ACHN (cell line): Measurements from ENCODE around the gene FOXJ3.
"Not testable (repeated sequence)": the region's sequence is repeated elsewhere in the genome, so short reads cannot be mapped to it uniquely, and the experiment has no call there.

Experiments
- DNase-seq: peaks from one replicate; pipeline ENCODE4 v3.0.0-alpha.2; 2015
- in situ Hi-C: cut with HindIII; loops from 2 replicates; pipeline ENCODE4 v1.10.0; 2017; ENCODE audit warnings: low sequenced_read_pairs, low pct_ligation_motif_present, low pct_unique_long_range_greater_than_20kb

Gene FOXJ3

DNA sequence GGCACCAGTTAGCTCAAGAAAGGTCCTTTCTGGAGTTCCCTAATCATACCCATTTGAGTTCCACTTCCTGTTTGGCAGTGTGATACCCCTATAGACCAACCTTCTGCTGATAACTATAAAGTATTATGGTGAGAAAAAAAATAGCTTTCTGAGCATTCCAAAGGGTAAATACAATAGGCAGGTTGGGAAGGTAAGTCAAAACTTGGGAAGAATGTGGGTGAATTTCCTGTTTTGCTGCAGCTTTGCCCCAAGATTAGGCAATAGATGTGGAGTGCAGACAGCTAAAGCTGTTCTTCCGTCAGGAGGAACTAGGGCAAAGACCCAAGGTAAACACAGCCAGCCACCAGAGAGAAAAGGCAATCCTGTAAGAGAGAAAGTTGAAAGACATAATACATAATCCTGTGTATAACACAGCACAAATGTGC is 120.6 kb downstream of the FOXJ3 start:
- no peak for DNase-seq
- in situ Hi-C loops: no loop called here

DNA sequence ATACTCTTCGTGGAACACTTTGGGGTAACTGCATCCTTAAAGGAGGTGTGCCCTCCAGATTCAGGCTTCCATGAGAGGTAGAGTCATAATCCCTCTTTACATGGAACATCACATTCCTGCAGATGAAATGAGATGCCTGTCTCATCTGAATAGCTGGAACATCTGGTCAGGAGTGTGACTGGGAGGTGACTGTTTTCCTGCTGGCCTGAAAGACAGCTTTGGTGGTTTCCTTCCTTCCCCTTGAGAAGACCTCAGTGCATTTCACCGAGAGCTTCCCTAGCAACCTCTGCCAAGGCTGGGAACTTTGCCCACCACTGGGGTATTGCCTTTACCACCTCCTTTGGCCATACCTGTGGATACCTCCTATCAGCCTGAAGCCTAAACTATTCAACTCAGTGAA is 123.8 kb downstream of the FOXJ3 start:
- in situ Hi-C loops: no loop called here
- DNase-seq: no peak

DNA sequence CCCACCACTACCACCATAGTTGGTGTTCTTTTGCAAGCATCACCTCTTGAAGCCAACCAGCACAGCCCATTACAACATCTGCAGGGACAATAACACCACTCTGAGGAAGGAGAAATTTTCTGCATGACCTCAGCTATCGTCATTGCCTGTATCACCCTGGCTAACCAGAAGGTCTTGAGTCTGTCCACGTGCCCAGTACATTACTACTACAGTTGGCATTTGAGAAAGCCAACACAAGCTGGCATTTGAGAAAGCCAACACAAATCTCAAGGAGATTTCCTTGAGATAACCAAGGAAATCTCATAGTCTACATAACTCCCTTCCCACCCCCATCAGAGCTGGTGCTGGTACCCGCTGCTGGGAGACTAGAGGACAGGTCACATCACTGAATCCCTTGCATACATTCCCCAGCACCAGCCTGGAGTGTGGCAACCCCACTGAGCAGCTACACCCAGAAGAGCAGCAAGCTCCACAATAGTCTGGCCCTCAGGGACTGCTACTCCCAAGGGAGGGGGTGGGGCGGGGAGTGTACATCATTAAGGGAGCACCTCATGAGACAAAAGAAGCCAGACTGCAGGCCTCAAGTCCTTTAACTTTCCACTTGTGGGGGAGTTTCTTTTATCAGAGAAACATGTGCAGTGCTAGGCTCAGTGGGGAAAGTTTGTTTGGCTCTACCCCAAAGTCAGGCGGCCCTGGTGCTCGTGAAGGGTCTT is 124.5 kb downstream of the FOXJ3 start:
- in situ Hi-C loops: no loop called here
- no peak for DNase-seq

DNA sequence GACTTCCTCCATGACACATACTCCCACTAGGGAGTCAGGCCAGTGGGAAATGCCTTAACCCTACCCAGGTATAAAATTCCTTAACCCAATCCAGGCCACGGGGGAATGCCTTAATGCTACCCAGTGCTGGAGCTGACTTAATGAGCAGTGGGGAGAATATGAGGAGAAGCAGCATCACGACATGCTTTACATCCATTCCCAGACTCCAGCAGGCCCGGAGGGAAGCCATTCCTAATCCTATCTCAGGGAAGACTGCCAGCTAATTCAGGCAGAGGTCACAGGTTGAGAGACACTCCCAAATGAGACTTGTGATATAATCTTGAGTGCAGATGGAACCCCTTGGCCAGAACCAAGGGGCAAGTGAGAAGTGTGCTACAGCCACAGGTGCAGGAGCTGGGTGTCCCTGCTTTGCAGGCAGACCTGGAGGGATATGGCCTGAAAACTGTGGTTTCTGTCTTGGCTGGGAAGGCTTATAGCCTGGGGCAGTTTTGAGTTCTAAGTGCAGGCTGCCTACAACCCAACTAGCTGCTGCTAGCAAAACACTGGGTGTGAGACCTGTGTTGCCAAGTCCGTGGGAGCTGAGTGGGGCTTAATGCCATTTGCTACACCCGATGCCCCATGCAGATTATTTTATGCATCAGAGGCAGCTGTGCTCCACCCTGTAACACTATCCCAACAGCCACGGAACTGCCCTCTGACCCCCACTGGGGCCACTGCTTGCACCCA is 125.3 kb downstream of the FOXJ3 start:
- in situ Hi-C loops: no loop called here
- DNase-seq: no peak

DNA sequence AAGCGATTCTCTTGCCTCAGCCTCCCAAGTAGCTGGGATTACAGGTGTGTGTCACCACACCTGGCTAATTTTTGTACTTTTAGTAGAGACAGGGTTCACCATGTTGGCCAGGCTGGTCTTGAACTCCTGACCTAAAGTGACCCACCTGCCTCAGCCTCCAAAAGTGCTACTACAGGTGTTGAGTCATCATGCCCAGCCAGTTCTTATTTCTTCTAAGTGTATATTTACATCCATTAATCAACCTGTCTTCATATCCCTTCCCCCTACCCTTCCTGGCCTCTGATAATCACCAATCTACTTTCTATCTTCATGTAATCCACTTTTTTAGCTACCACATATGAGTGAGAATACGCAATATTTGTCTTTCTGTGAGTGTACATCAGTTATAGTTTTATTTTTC is 128.1 kb downstream of the FOXJ3 start:
- in situ Hi-C loops, DNase-seq: not testable (repeated sequence)

DNA sequence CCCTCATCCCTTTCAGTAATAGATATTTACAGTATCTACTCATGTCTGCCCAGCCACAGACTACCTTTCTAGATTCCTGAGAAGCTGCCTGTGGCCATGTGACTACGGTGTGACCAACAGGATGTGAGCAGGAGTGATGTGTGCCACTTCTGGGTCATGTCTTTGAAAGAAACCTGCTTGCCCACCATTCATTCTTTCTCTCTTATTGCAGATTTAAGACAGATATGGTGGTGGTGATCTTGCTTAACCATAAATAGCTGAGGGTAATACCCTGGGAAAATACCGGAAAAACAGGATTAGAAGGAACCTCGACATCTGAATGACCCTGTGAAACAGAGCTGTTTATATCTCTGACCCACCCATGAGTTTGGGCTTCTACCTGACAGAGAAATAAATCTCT is 128.9 kb downstream of the FOXJ3 start:
- no peak for DNase-seq
- in situ Hi-C loops: no loop called here

DNA sequence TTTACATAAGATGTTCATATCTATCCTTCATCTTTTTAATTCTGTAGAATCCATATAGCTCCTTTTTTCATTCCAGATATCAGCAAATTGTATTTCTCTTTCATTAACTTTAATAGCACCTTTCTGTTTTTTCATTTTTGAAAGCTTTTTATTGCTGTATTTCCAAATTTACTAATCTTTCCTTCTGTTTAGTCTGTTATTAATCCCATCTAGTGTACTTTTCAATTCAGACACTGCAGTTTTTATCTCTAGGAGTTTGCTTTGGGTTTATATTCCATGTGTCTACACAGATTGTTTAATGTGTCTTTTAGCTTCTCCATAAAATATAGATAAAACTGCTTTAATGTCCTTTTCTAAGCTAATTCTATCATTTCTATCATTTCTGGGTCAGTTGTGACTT is 133.0 kb downstream of the FOXJ3 start:
- DNase-seq: no peak
- in situ Hi-C loops: no loop called here

DNA sequence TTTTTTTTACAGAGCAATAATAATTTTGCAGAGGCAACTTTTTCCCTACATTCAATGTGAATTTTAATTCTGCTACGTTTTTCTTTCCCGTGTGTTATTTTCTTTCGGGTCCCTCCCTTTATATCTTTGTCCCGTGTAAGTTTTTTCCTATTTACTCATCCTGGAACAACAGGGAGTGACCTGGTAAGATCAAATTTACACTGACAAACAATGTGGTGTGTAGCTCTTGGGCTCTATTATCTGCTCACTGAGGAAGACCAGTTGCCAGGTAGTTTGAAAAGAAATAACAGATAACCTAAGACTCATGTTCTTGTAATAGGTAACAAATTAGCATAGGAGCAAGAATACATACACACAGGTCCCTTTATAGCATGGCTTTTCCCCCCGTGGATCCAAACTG is 136.8 kb downstream of the FOXJ3 start:
- in situ Hi-C loops: no loop called here
- no peak for DNase-seq

DNA sequence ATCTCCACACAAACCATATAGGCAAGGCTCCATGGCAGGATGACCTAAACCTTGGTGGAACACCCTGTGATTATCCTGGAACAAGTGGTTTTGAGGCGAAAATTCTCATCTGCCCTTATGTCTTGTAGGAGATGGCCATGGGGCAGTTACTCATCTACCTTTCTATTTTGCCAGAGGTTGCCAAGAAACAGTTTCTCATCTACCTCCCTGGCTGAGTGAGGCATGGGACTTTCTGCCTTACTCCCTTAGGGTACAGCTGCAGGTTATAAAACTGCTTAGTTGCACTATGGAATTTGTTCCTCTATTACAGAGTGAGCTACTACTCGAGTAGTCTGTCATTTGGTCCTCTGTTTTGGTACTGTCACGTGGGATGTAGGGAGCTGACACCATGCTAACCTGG is 139.2 kb downstream of the FOXJ3 start:
- no peak for DNase-seq
- in situ Hi-C loops: no loop called here

DNA sequence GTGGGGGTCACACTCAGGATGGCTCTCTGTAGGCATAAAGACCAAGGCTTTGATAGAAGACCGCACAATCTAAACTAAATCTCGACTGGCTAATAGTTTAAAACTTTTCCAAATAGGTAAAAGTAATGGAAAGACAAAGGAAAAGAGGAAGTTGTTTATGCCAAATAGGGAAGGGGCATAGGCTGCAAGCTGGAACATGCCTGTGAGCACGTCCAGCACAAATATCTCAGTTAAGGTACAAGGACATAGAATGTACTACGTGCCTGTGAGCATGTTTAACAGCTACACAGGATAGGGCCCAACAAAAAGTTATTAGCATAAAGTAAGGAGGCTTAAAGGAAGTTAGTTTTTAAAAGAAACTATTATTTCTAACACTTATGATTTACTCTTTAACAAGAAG is 142.9 kb downstream of the FOXJ3 start:
- in situ Hi-C loops: no loop called here
- DNase-seq: no peak

DNA sequence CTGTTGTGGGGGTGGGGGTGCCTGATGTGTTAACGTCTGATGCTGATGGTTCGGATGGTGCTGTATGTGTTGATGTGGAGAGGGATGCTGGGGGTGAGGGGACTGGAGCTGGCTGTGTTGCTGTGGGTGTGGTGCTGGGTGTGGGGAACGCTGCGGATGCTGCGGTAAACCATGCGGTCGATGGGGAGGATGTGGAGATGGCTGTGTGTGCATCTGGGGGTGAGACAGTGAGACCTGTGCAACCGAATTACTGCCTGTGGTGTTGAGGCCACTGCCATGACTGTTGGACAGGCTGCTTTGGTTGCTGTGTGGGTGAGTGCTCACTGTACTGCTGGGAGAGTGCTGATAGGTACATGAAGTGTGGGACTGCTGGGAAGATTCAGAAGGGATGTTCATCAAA is 143.7 kb downstream of the FOXJ3 start:
- DNase-seq: no peak
- in situ Hi-C loops: no loop called here

DNA sequence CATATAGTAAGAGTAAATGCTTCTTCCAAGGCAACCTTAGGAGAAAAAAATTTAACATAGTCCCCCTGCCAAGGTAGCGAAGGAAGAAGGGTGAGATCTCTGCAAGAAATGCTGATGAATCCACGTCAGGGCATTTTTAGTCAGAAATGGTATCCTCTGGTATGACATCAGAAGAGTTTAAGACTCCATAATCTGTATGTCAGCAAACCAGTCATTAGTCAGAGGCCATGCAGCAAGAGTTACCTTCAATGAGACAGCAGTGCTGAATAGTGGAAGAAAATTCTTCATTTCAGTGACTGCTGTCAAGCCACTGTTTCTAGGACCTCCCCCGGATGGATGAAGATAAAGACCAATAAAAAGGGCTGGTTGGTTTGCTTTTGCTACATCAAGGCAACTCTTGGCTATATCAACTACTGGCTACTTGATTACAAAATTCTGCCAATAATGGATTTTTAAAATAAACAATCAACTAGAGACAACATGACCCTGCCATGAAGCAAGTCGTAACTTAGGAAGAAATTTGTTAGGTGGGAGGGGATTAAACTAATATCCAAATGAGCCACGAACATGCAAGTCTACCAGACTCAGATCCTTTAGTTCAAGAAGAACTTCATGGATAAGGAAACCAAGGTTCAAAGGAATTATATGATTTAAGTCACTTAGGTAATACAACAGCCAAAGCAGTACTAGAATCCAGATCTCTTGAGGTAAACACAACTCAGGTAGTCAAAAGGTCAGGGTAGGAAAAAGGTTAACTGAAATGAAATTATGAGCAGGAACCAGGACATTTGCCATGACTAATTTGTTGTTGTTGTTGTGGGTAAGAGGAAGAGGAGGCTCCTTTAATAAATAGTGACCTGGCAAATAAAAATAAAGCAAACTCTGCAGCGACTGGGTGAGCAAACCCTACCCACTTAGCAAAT is 144.8 kb downstream of the FOXJ3 start:
- DNase-seq: no peak
- in situ Hi-C loops: no loop called here

DNA sequence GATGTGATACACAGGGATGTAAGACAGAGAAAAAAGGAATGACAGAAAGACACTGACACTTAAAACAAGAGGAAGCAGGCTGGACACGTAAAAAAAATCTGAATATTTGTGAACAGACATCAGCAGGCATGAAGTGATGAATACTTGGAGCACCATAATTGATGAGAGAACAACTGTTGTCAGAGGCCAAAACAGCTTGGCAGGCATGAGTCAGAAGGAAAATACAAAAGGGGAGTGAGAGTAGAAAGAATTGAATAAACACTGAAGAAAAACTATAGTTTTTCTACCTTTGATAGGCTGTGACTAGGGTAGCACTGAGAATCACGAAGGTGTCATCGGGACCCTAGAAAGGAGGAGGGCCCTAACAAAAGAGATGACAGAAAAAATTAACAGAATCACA is 148.9 kb downstream of the FOXJ3 start:
- no peak for DNase-seq
- in situ Hi-C loops: no loop called here

DNA sequence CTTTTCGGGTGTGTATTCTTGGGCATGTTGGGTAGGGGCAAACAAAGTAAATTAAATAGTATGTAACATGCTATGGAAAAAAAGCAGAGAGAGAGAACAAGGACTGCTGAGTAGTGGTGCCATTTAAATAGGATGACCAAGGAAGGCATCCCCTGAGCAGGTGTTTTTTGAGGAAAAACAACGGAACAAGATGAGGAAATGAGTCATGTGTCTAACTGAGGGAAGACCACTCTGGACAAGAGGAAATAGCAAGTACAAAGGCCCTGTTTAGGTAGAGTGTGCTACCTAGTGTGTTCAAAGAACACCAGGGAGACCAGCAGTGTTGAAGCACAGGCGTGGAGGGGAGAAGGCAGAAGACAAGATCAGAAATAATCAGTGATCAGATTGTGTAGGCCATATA is 150.4 kb downstream of the FOXJ3 start:
- in situ Hi-C loops: no loop called here
- DNase-seq: no peak

DNA sequence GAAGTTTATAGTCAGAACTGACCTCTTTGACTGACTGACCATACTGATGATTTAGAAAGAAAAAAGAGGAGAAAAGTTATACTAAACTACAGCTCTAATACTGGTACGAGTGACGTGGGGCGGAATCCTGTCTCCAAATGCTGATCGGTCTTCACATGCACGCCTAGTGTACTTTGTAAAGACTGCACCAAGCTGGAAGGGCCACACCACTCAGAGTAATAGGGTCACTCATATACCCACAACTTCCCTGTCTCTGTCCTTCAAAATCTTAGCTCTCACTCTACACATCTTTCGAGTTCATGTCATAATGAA is 151.1 kb downstream of the FOXJ3 start:
- in situ Hi-C loops: no loop called here
- DNase-seq: no peak

DNA sequence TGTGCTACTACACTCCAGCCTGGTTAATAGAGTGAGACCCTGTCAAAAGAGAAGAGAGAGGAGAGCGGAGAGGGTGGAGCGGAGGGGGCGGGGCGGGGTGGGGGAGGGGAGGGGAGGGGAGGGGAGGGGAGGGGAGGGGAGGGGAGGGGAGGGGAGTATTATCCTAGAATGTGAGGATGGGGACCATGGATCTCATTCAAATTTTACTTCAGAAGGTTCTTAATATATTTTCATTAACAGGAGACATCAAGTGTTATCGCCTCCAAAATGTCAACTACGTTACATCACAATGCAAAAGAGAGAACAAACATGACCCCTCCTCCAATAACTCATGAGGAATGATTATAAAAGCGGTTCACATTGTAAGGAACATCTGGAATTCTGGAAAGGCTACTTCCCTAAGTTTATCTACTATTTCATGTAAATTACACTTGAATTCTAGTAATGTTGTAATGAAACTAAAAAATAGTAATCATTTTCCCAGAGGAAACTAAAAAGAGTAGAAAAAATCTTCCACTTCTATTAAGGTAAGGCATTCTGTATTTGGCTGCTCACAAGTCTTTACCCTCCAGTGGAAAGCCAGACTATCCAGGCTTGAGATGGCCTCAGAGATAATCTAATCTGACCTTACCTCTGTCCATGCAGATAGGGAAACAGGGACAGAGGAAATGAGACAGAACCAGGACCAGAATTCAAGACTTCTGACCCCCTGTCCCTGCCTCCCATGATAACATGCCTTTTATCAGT is 151.7 kb downstream of the FOXJ3 start:
- DNase-seq: no peak
- in situ Hi-C loops: no loop called here

DNA sequence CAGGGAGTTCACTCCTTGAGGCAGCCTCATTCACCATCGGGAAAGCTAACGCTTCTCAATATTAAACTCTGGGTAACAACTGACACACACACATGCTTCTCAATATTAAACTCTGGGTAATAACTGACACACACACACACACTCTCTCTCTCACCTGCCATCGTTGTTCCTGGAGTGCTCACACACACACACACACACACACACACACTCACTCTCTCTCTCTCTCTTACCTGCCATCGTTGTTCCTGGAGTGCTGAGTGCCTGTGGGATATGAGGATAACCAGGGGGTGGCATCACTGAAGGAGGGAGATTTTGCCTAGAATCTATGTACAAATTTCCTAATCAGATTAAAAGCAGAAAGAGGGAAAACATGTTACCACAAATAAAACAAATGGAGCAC is 153.3 kb downstream of the FOXJ3 start:
- in situ Hi-C loops: no loop called here
- DNase-seq: no peak

DNA sequence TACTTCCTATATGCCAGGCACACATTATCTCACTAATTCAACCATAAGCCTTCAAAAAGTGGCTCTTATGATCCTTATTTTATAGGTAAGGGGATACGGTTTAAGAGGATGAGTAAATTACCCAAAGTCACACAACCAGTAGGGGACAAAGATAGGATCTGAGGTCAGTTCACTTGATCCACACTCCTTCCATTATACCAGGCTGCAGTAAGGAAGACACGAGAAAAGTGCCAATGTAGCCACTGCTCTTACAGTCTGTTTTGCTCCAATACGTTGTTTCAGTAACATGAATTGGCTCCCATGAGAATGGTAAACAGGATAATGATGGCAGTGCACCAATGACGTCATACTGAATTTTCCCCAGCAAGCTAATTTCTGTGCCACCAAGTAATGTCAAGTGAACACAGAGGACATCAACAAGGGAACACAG is 155.1 kb downstream of the FOXJ3 start:
- in situ Hi-C loops: no loop called here
- no peak for DNase-seq

DNA sequence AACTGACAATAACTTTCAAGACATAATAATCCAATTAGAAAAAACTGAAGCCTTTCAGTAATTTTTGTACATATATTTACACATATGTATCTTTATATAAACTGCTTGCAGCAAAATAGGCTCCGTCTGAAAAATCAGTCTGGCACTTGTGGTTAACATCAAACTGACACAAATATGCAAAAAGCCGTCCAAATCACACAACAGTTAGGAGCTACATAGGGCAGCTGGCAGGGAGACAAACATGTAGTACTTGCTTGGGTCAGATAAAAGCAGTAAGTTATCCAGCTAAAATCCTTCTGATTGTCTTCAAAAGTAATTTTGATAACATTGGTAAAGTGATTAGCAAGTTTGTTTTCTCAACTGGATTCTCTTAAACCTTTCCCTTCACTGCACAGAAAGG is 155.8 kb downstream of the FOXJ3 start:
- in situ Hi-C loops: no loop called here
- DNase-seq: no peak
